PC-9 (cell line): Measurements from ENCODE around the gene PLXDC2. TPM values are rescaled to one million over a fixed set of nuclear protein-coding genes. Genes with fewer than 3 reads are reported as not detected.

Experiments used
- BruUV-seq: library from RNA; stranded (reverse); fragments of 400-500 nt; replicated peaks from 2 replicates; lab custom pipeline; 2021; lab: Mats Ljungman, UMichigan
- CTCF ChIA-PET: fragments of 300-600 bp; sonication (Branson Sonifier 250); formaldehyde crosslinking; loops from one replicate; lab custom pipeline; 2022; ENCODE audit warnings: antibody characterized with exemption; lab: Charles Lee
- POLR2A ChIA-PET: fragments of 300-600 bp; sonication (Branson Sonifier 250); formaldehyde crosslinking; loops from one replicate; lab custom pipeline; 2022; ENCODE audit warnings: antibody characterized with exemption; ENCODE audit not compliant: unreplicated experiment; lab: Charles Lee
- DNase-seq, 2 experiments: peaks; one replicate each; pipeline versions ENCODE4 v3.0.0 to v3.0.0-alpha.2; 2015 to 2022; ENCODE audit warnings: mixed read lengths in 1 of 2
- H2AFZ ChIP-seq: fragments of 200-600 bp; sonication (generic); 2 replicates; pipeline ENCODE4 v1.8.1; 2017; ENCODE audit warnings: antibody characterized with exemption
- H3F3A ChIP-seq: fragments of 200-600 bp; sonication (generic); 2 replicates; pipeline ENCODE4 v1.8.1; 2017; ENCODE audit warnings: antibody characterized with exemption, mild to moderate bottlenecking, low read depth; ENCODE audit not compliant: insufficient read depth
- H3K27ac ChIP-seq: fragments of 200-600 bp; sonication (generic); 2 replicates; pipeline ENCODE4 v1.6.1; 2016; ENCODE audit warnings: mixed run types
- H3K27me3 ChIP-seq: fragments of 200-600 bp; sonication (generic); 2 replicates; pipeline ENCODE4 v1.6.1; 2016; ENCODE audit warnings: low read depth, mixed run types; ENCODE audit not compliant: insufficient read depth
- H3K36me3 ChIP-seq: fragments of 200-600 bp; sonication (generic); 2 replicates; pipeline ENCODE4 v1.6.1; 2016; ENCODE audit warnings: low read depth, mixed run types
- H3K4me1 ChIP-seq: fragments of 200-600 bp; sonication (generic); replicated peaks from 2 replicates; pipeline ENCODE4 v1.6.1; 2016; ENCODE audit warnings: mixed run types; ENCODE audit not compliant: insufficient read depth
- H3K4me2 ChIP-seq: fragments of 200-600 bp; sonication (generic); 2 replicates; pipeline ENCODE4 v1.6.1; 2017; ENCODE audit warnings: mixed run types
- H3K4me3 ChIP-seq: fragments of 200-600 bp; sonication (generic); 2 replicates; pipeline ENCODE4 v1.6.1; 2016; ENCODE audit warnings: mixed run types
- H3K79me2 ChIP-seq: fragments of 200-600 bp; sonication (generic); 2 replicates; pipeline ENCODE4 v1.6.1; 2017; ENCODE audit warnings: low read depth, mixed run types
- H3K9me2 ChIP-seq: fragments of 200-600 bp; sonication (generic); 2 replicates; pipeline ENCODE4 v1.8.1; 2017; ENCODE audit warnings: mild to moderate bottlenecking; ENCODE audit not compliant: insufficient read depth
- H3K9me3 ChIP-seq: fragments of 200-600 bp; sonication (generic); 2 replicates; pipeline ENCODE4 v1.8.1; 2016; ENCODE audit warnings: low read depth; ENCODE audit not compliant: insufficient read depth
- H4K20me1 ChIP-seq: fragments of 200-600 bp; sonication (generic); 2 replicates; pipeline ENCODE4 v1.8.1; 2017; ENCODE audit not compliant: insufficient read depth
- CTCF ChIP-seq: fragments of 200-600 bp; sonication (generic); conservative IDR thresholded peaks from 2 replicates; pipeline ENCODE4 v1.6.1; 2017; ENCODE audit warnings: mixed run types, antibody characterized with exemption, mild to moderate bottlenecking, moderate library complexity
- EZH2 ChIP-seq: fragments of 200-600 bp; sonication (generic); IDR thresholded peaks from 2 replicates; pipeline ENCODE4 v1.8.0; 2017; ENCODE audit warnings: antibody characterized with exemption, low read depth
- intact Hi-C: fragments of 100-400 bp; cut with micrococcal nuclease; formaldehyde crosslinking; loops from one replicate; pipeline ENCODE4 v1.10.0; 2022; ENCODE audit not compliant: unreplicated experiment
- total RNA-seq: library from RNA; stranded (reverse); gene quantifications from 2 replicates; pipeline ENCODE4 v1.2.3, GENCODE V29; 2021

Gene PLXDC2
- total RNA-seq, 1 experiment from 2014 or later: not detected

DNA sequence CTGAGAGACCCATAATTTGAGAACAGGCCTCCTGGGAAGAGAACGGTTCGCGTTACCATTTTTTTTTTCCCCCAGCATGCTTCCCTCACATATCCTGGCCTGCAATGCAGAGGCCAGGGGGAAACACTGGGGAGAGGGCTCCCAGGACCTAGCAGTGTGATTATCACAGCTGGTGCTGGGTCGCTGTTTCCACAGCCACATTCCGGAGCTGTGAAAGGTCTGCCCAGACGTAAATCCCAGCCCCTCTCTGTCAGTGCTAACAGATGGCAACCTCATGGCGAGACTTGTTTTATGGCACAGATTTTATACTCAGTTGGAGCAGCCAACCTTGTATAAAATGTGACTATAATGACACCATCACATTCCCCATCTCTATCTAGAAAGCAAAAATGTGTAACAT, 150.5 kb downstream of the PLXDC2 start:
- no peak overlapping the region for H2AFZ ChIP-seq
- CTCF ChIA-PET: no interaction called here

DNA sequence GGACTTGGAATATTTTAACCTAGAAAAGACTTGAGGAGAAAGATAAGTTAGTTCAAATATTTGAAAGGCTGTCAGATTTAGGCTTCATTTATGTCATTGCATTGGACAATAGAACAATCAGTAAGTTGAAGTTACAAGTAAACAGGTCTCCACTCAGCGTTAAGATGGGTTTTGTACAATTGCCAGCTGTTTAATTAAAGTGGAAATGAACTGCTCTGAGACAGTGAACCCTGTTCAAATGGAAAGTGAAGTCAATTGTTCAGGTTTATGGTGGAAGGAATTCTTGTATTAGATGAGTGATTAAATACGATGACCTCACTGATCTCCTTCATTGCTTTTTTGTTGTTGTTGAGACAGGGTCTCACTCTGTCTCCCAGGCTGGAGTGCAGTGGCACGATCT, 151.7 kb downstream of the PLXDC2 start:
- H3K27me3 ChIP-seq: no peaks in the 10 kb centered on the region
- no peaks in the 10 kb centered on the region for H4K20me1 ChIP-seq
- H3K36me3 ChIP-seq: no peaks in the 10 kb centered on the region
- no TSS peak for BruUV-seq
- POLR2A ChIA-PET: no interaction called here
- DNase-seq: no peak
- H3K4me3 ChIP-seq: no peak overlapping the region
- H3K9me2 ChIP-seq: no peaks in the 10 kb centered on the region
- no peaks in the 10 kb centered on the region for H3K79me2 ChIP-seq
- intact Hi-C loops: no loop called here
- no peak overlapping the region for H2AFZ ChIP-seq
- no peak overlapping the region for H3K4me2 ChIP-seq
- no peaks in the 10 kb centered on the region for H3F3A ChIP-seq
- no peaks in the 10 kb centered on the region for H3K9me3 ChIP-seq
- H3K27ac ChIP-seq: no peak overlapping the region
- CTCF ChIA-PET: no interaction called here
- no peak for TF ChIP-seq CTCF
- TF ChIP-seq EZH2: no peak
- H3K4me1 ChIP-seq: no peaks in the 10 kb centered on the region

More for the DNA sequence above, 150.5 kb downstream of the PLXDC2 start:
- BruUV-seq: no TSS peak
- intact Hi-C loops: no loop called here
- POLR2A ChIA-PET: no interaction called here
- Histone ChIP-seq H3K4me3 (no peak overlapping the region), H3K27ac (no peak overlapping the region), H3K9me3 (no peaks in the 10 kb centered on the region), H3K79me2 (no peaks in the 10 kb centered on the region), H4K20me1 (no peaks in the 10 kb centered on the region), H3K36me3 (no peaks in the 10 kb centered on the region), H3K27me3 (no peaks in the 10 kb centered on the region), H3K9me2 (no peaks in the 10 kb centered on the region), H3K4me2 (no peak overlapping the region), H3K4me1 (no peaks in the 10 kb centered on the region), H3F3A (no peaks in the 10 kb centered on the region)
- DNase-seq: no peak
- TF ChIP-seq CTCF: no peak
- TF ChIP-seq EZH2: no peak

GRCh38 chr10:19968745-19969144, 152.5 kb downstream of the PLXDC2 start:
- intact Hi-C loops: no loop called here
- Histone ChIP-seq H2AFZ (no peak overlapping the region), H3K4me1 (no peaks in the 10 kb centered on the region), H3F3A (no peaks in the 10 kb centered on the region), H3K9me2 (no peaks in the 10 kb centered on the region), H4K20me1 (no peaks in the 10 kb centered on the region), H3K9me3 (no peaks in the 10 kb centered on the region), H3K4me3 (no peak overlapping the region), H3K79me2 (no peaks in the 10 kb centered on the region), H3K27me3 (no peaks in the 10 kb centered on the region), H3K27ac (no peak overlapping the region), H3K36me3 (no peaks in the 10 kb centered on the region), H3K4me2 (no peak overlapping the region)
- ChIA-PET POLR2A (no interaction called here), CTCF (no interaction called here)
- TF ChIP-seq CTCF (no peak), EZH2 (no peak)
- no peak for DNase-seq
- no TSS peak for BruUV-seq
